ENCODE measurements around the gene LPP. TPM values are rescaled to one million over a fixed set of nuclear protein-coding genes. Genes with fewer than 3 reads are reported as not detected.

The LPP gene
- polyA plus RNA-seq, 3 donors = 14.1 to 23.2 (median 15.3) TPM

- no peaks in the 10 kb centered on the region for H3K36me3 ChIP-seq (replicated peaks in 1 of 2; ENCODE audit: control insufficient read depth in 1 of 2, insufficient read depth in 2 of 2, low read length in 2 of 2)
- peak overlapping the region in 1 of 2 donors; percentile 3 for H3K27ac ChIP-seq (ENCODE audit: low read depth in 1 of 2, low read length in 2 of 2)
- DNase-seq = peak in 2 of 3 donors; percentile 26 to 53
- no peaks in the 10 kb centered on the region for H3K27me3 ChIP-seq (ENCODE audit: control insufficient read depth in 2 of 2, insufficient read depth in 2 of 2, low read length in 2 of 2)
- peak overlapping the region in 2 of 3 experiments; percentile 25 to 27 for H3K4me3 ChIP-seq (replicated peaks in 1 of 3; ENCODE audit: low read depth in 2 of 3, low read length in 3 of 3)
- H4K20me1 ChIP-seq (ENCODE audit: insufficient read depth, low read length) = no peaks in the 10 kb centered on the region
- Mint-ChIP-seq H3K9me3 (no peaks in the 10 kb centered on the region), H3K4me3 (peak overlapping the region; percentile 7 to 80), H3K36me3 (peaks cover 2 to 5% of the 10 kb centered on the region in 2 donors), H3K27ac (peak overlapping the region in 5 of 7 donors; percentile 2 to 60 (median 30)), H3K27me3 (ENCODE audit: low read depth in 3 of 3) (no peaks in the 10 kb centered on the region), H3K4me1 (peaks cover 24% of the 10 kb centered on the region)
- intact Hi-C loops (cut with micrococcal nuclease) = no loop called here
- no peaks in the 10 kb centered on the region for H3K9me3 ChIP-seq (replicated peaks in 1 of 2; ENCODE audit: control insufficient read depth in 1 of 2, insufficient read depth in 1 of 2, low read length in 2 of 2)
- no peaks in the 10 kb centered on the region for H3K79me2 ChIP-seq (ENCODE audit: insufficient read depth, low read length)
- TF ChIP-seq CTCF (IDR thresholded peaks at IDR 0.05) = peak; percentile 24
- peak overlapping the region; percentile 44 for H3K4me2 ChIP-seq (replicated peaks; ENCODE audit: extremely low read depth, low read length, poor library complexity, severe bottlenecking)
- 17% methylated on average over 2 of the region's 8 CpGs for WGBS (ENCODE audit: insufficient coverage)
- no peak overlapping the region for H3K9ac ChIP-seq (ENCODE audit: insufficient read depth, low read length, poor library complexity, severe bottlenecking)
- peaks cover 11 to 14% of the 10 kb centered on the region in 2 donors for H3K4me1 ChIP-seq (ENCODE audit: control insufficient read depth in 1 of 2, insufficient read depth in 2 of 2, low read length in 2 of 2)
- H2AFZ ChIP-seq (ENCODE audit: insufficient read depth, low read depth, low read length, poor library complexity, severe bottlenecking) = peak overlapping the region; percentile 41
These were observed 419.5 kb downstream of the LPP start for GRCh38 chr3:188573291-188573940.

- no peaks in the 10 kb centered on the region for H4K20me1 ChIP-seq (ENCODE audit: insufficient read depth, low read length)
- WGBS (ENCODE audit: insufficient coverage) = no CpG with 5 or more reads among the region's 3 CpGs
- peaks cover 25% of the 10 kb centered on the region for H3K4me1 Mint-ChIP-seq
- no peak overlapping the region for H3K4me3 ChIP-seq (replicated peaks in 1 of 3; ENCODE audit: low read depth in 2 of 3, low read length in 3 of 3)
- intact Hi-C loops (cut with micrococcal nuclease) = no loop called here
- no peaks in the 10 kb centered on the region for H3K27me3 Mint-ChIP-seq (ENCODE audit: low read depth in 3 of 3)
- H2AFZ ChIP-seq (ENCODE audit: insufficient read depth, low read depth, low read length, poor library complexity, severe bottlenecking) = no peak overlapping the region
- peak overlapping the region in 1 of 7 donors; percentile 30 for H3K27ac Mint-ChIP-seq
- DNase-seq = no peak
- H3K4me1 ChIP-seq (ENCODE audit: control insufficient read depth in 1 of 2, insufficient read depth in 2 of 2, low read length in 2 of 2) = peaks cover 16 to 19% of the 10 kb centered on the region in 2 donors
- H3K4me3 Mint-ChIP-seq = no peak overlapping the region
- H3K79me2 ChIP-seq (ENCODE audit: insufficient read depth, low read length) = no peaks in the 10 kb centered on the region
- H3K4me2 ChIP-seq (replicated peaks; ENCODE audit: extremely low read depth, low read length, poor library complexity, severe bottlenecking) = no peak overlapping the region
- no peaks in the 10 kb centered on the region for H3K36me3 ChIP-seq (replicated peaks in 1 of 2; ENCODE audit: control insufficient read depth in 1 of 2, insufficient read depth in 2 of 2, low read length in 2 of 2)
- H3K9ac ChIP-seq (ENCODE audit: insufficient read depth, low read length, poor library complexity, severe bottlenecking) = no peak overlapping the region
- no peaks in the 10 kb centered on the region for H3K9me3 ChIP-seq (replicated peaks in 1 of 2; ENCODE audit: control insufficient read depth in 1 of 2, insufficient read depth in 1 of 2, low read length in 2 of 2)
- no peaks in the 10 kb centered on the region for H3K9me3 Mint-ChIP-seq
- peaks cover 2 to 5% of the 10 kb centered on the region in 2 donors for H3K36me3 Mint-ChIP-seq
- H3K27ac ChIP-seq (ENCODE audit: low read depth in 1 of 2, low read length in 2 of 2) = no peak overlapping the region
- H3K27me3 ChIP-seq (ENCODE audit: control insufficient read depth in 2 of 2, insufficient read depth in 2 of 2, low read length in 2 of 2) = no peaks in the 10 kb centered on the region
- TF ChIP-seq CTCF (IDR thresholded peaks at IDR 0.05) = no peak
These were observed 420.0 kb downstream of the LPP start for GRCh38 chr3:188573956-188574355.

All from CD14-positive monocyte (primary cell).